H1 (cell line): ENCODE results near the gene KCNH6. TPM values are rescaled to one million over a fixed set of nuclear protein-coding genes. Genes with fewer than 3 reads are reported as not detected.

Source experiments
- CTBP2 ChIP-seq: IDR thresholded peaks from 2 replicates; pipeline ENCODE4 v1.7.0; 2011; ENCODE audit warnings: borderline replicate concordance, mild to moderate bottlenecking, moderate library complexity, mixed read lengths, low read length; ENCODE audit not compliant: insufficient read depth, insufficient read length
- GTF2F1 ChIP-seq: IDR thresholded peaks from 2 replicates; pipeline ENCODE4 v1.6.1; 2012; ENCODE audit warnings: low read depth, low read length, improper control_type of control experiment, borderline replicate concordance
- polyA plus RNA-seq, 7 experiments: library from polyadenylated mRNA; depleted of rRNA in 3 of 7; stranded (reverse) in 5 of 7; unstranded in 2 of 7; fragments of >200 nt in 5 of 7; fragments of 200-250 nt in 2 of 7; gene quantifications; 1 replicate in 5 of 7; 2 replicates in 1 of 7; 4 replicates in 1 of 7; pipeline versions ENCODE4 v1.2.1 to v1.2.3, GENCODE V29; 2011 to 2013; ENCODE audit warnings: missing spikeins in 2 of 7, mixed read lengths in 2 of 7
- total RNA-seq: library from RNA; stranded (reverse); fragmentation: NEBNext Ultra II Directional; extraction: Animal tissue kit (Norgen Biotek cat#: 25700); gene quantifications from 2 replicates; pipeline ENCODE4 v1.2.1, GENCODE V29; 2021

KCNH6 gene
- total and polyA plus RNA-seq, 2 of the 8 experiments (the other 6 are each of a cell fraction or from before 2014, with no cell fraction given), result 1.8 to 3.6 TPM

GRCh38 chr17:63483655-63484575, 39.2 kb upstream of the KCNH6 start (continued):
- TF ChIP-seq CTBP2 (no peak), GTF2F1 (no peak)
